GM23248 (cell line): ENCODE data around the gene GLIPR1L1. TPM values are rescaled to one million over a fixed set of nuclear protein-coding genes. Genes with fewer than 3 reads are reported as not detected.

Experiments
- DNase-seq: peaks from one replicate; pipeline ENCODE4 v3.0.0-alpha.2; 2015
- H2AFZ ChIP-seq: fragments of 200-600 bp; sonication (generic); 2 replicates; pipeline ENCODE4 v1.6.1; 2016; ENCODE audit warnings: antibody characterized with exemption
- H3F3A ChIP-seq: fragments of 200-600 bp; sonication (generic); 2 replicates; pipeline ENCODE4 v1.6.1; 2016; ENCODE audit warnings: mild to moderate bottlenecking, antibody characterized with exemption, mixed run types; ENCODE audit not compliant: insufficient read depth
- H3K27ac ChIP-seq: fragments of 200-600 bp; sonication (generic); 2 replicates; pipeline ENCODE4 v1.5.1; 2016; ENCODE audit warnings: mild to moderate bottlenecking
- H3K27me3 ChIP-seq: fragments of 200-600 bp; sonication (generic); replicated peaks from 2 replicates; pipeline ENCODE4 v1.6.1; 2016; ENCODE audit warnings: mild to moderate bottlenecking; ENCODE audit not compliant: insufficient read depth
- H3K36me3 ChIP-seq: fragments of 200-600 bp; sonication (generic); 2 replicates; pipeline ENCODE4 v1.6.1; 2016; ENCODE audit warnings: low read depth, mild to moderate bottlenecking
- H3K4me1 ChIP-seq: fragments of 200-600 bp; sonication (generic); 2 replicates; pipeline ENCODE4 v1.6.1; 2016; ENCODE audit warnings: mild to moderate bottlenecking; ENCODE audit not compliant: insufficient read depth
- H3K4me2 ChIP-seq: fragments of 200-600 bp; sonication (generic); one replicate; pipeline ENCODE4 v1.6.1; 2016; ENCODE audit warnings: mild to moderate bottlenecking; ENCODE audit not compliant: unreplicated experiment
- H3K4me3 ChIP-seq: fragments of 200-600 bp; sonication (generic); 2 replicates; pipeline ENCODE4 v1.5.1; 2016; ENCODE audit warnings: mild to moderate bottlenecking
- H3K79me2 ChIP-seq: fragments of 200-600 bp; sonication (generic); 2 replicates; pipeline ENCODE4 v1.6.1; 2016; ENCODE audit warnings: mild to moderate bottlenecking; ENCODE audit not compliant: insufficient read depth
- H3K9ac ChIP-seq: fragments of 200-600 bp; sonication (generic); 2 replicates; pipeline ENCODE4 v1.6.1; 2016; ENCODE audit warnings: mild to moderate bottlenecking
- H3K9me2 ChIP-seq: fragments of 200-600 bp; sonication (generic); 2 replicates; pipeline ENCODE4 v1.6.1; 2016; ENCODE audit warnings: mixed run types, mild to moderate bottlenecking, moderate library complexity; ENCODE audit not compliant: insufficient read depth
- H3K9me3 ChIP-seq: fragments of 200-600 bp; sonication (generic); one replicate; pipeline ENCODE4 v1.6.1; 2017; ENCODE audit warnings: low read depth
- H4K20me1 ChIP-seq: fragments of 200-600 bp; sonication (generic); 2 replicates; pipeline ENCODE4 v1.6.0; 2016; ENCODE audit not compliant: insufficient read depth
- EZH2 ChIP-seq: fragments of 200-600 bp; sonication (generic); IDR thresholded peaks from 2 replicates; pipeline ENCODE4 v1.6.1; 2018; ENCODE audit warnings: antibody characterized with exemption, mild to moderate bottlenecking; ENCODE audit not compliant: insufficient read depth, poor library complexity, severe bottlenecking
- EZH2phosphoT487 ChIP-seq: fragments of 200-600 bp; sonication (generic); IDR thresholded peaks from 2 replicates; pipeline ENCODE4 v1.6.1; 2018; ENCODE audit warnings: antibody characterized with exemption, moderate library complexity, mild to moderate bottlenecking, low read depth; ENCODE audit not compliant: insufficient read depth
- WGBS, 2 experiments: methylation state at CpG; one replicate each; pipeline ENCODE4 v1.1.6; 2015 to 2017; ENCODE audit warnings: low lambda C conversion rate in 2 of 2, low coverage in 1 of 2; ENCODE audit errors: missing lambda C conversion rate in 2 of 2; 5-methylcytosine and 5-hydroxymethylcytosine counted together
- in situ Hi-C: fragments of 300-500 bp; cut with MboI; formaldehyde crosslinking; loops from 2 replicates; pipeline ENCODE4 v1.15.0; 2020
- polyA plus RNA-seq: library from polyadenylated mRNA; unstranded; fragments of >200 nt; fragmentation: Nextera tagmentation; extraction: Ambion mirVana; gene quantifications from 2 replicates; pipeline ENCODE4 v1.2.1, GENCODE V29; 2016
- total RNA-seq: library from RNA; depleted of rRNA; stranded (reverse); fragments of >200 nt; shearing (Covaris generic); gene quantifications from 2 replicates; pipeline ENCODE4 v1.2.3, GENCODE V29; 2014

GLIPR1L1 gene
- total and polyA plus RNA-seq, 2 experiments from 2014 or later = not detected

DNA sequence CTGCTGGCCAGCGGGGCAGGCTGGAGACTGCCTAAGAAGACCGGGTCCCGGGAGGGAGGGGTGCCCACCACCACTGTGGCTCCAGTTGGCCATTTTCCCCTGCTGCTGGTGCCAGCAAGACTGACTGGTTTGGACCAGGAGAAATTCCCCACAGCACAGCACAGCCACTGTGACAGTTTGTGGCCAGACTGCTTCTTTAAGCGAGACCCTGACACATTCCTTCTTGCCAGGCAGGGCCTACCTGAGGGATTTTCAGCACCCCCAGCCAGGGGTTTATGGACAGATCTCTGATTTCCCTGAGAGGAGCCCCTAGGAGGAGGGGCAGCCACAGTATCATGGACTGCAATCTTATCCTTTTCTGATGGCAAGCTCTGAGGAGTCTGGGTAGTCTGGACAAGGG is 15.5 kb downstream of the GLIPR1L1 start:
- H3K27me3 ChIP-seq = no peaks in the 10 kb centered on the region
- H3K4me2 ChIP-seq = no peak overlapping the region
- no peaks in the 10 kb centered on the region for H3K4me1 ChIP-seq
- in situ Hi-C loops = no loop called here
- no peaks in the 10 kb centered on the region for H3K36me3 ChIP-seq
- no peak overlapping the region for H3K27ac ChIP-seq
- no peaks in the 10 kb centered on the region for H4K20me1 ChIP-seq
- H3F3A ChIP-seq = no peaks in the 10 kb centered on the region
- H2AFZ ChIP-seq = no peak overlapping the region
- DNase-seq = no peak
- H3K9ac ChIP-seq = no peak overlapping the region
- H3K9me2 ChIP-seq = no peaks in the 10 kb centered on the region
- 90 to 99% methylated on average over 4 of the region's 4 CpGs for WGBS, 2 experiments
- no peak overlapping the region for H3K4me3 ChIP-seq
- no peaks in the 10 kb centered on the region for H3K79me2 ChIP-seq
- no peak for TF ChIP-seq EZH2phosphoT487
- no peaks in the 10 kb centered on the region for H3K9me3 ChIP-seq

DNA sequence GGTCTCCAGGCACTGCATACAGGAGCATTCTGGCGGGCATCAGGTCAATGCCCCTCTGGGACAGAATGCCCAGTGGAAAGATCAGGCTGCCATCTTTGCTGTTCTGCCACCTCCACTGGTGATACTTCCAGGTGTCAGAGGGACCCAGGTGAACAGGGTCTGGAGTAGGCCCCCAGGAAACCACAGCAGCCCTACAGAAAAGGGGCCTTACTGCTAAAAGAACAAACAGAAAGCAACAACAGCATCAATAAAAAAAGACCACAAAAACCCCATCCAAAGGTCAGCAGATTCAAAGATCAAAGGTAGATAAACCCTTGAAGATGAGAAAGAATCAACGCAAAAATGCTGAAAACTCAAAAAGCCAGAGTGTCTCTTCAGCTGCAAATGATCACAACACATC is 15.9 kb downstream of the GLIPR1L1 start:
- H3K9me3 ChIP-seq = no peaks in the 10 kb centered on the region
- no peaks in the 10 kb centered on the region for H3K27me3 ChIP-seq
- no peak overlapping the region for H3K4me2 ChIP-seq
- H3K36me3 ChIP-seq = no peaks in the 10 kb centered on the region
- DNase-seq = no peak
- no peak overlapping the region for H2AFZ ChIP-seq
- H3K9me2 ChIP-seq = no peaks in the 10 kb centered on the region
- no peaks in the 10 kb centered on the region for H4K20me1 ChIP-seq
- H3F3A ChIP-seq = no peaks in the 10 kb centered on the region
- no peak overlapping the region for H3K9ac ChIP-seq
- no peak overlapping the region for H3K4me3 ChIP-seq
- WGBS, 2 experiments = 34 to 54% methylated on average over 2 of the region's 2 CpGs
- H3K4me1 ChIP-seq = no peaks in the 10 kb centered on the region
- in situ Hi-C loops = no loop called here
- H3K79me2 ChIP-seq = no peaks in the 10 kb centered on the region
- no peak for TF ChIP-seq EZH2
- TF ChIP-seq EZH2phosphoT487 = no peak
- no peak overlapping the region for H3K27ac ChIP-seq

DNA sequence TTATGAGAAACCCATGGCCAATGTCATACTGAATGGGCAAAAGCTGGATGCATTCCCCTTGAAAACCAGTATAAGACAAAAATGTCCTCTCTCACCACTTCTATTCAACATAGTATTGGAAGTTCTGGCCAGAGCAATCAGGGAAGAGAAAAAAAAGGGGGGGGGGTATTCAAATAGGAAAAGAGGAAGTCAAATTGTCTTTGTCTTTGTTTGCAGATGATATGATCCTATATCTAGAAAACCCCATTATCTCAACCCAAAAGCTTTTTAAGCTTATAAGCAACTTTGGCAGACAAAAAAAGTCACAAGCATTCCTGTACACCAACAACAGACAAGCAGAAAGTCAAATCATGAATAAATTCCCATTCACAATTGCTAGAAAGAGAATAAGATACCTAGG is 19.5 kb downstream of the GLIPR1L1 start:
- H3K4me2 ChIP-seq = no peak overlapping the region
- no peaks in the 10 kb centered on the region for H3K4me1 ChIP-seq
- TF ChIP-seq EZH2 = no peak
- no peak for TF ChIP-seq EZH2phosphoT487
- DNase-seq = no peak
- no peaks in the 10 kb centered on the region for H3K27me3 ChIP-seq
- H3K79me2 ChIP-seq = no peaks in the 10 kb centered on the region
- no peak overlapping the region for H2AFZ ChIP-seq
- in situ Hi-C loops = no loop called here
- no peaks in the 10 kb centered on the region for H4K20me1 ChIP-seq
- no peaks in the 10 kb centered on the region for H3F3A ChIP-seq
- H3K9ac ChIP-seq = no peak overlapping the region
- no peak overlapping the region for H3K27ac ChIP-seq
- H3K9me3 ChIP-seq = no peaks in the 10 kb centered on the region
- no peak overlapping the region for H3K4me3 ChIP-seq
- H3K9me2 ChIP-seq = no peaks in the 10 kb centered on the region
- H3K36me3 ChIP-seq = no peaks in the 10 kb centered on the region

DNA sequence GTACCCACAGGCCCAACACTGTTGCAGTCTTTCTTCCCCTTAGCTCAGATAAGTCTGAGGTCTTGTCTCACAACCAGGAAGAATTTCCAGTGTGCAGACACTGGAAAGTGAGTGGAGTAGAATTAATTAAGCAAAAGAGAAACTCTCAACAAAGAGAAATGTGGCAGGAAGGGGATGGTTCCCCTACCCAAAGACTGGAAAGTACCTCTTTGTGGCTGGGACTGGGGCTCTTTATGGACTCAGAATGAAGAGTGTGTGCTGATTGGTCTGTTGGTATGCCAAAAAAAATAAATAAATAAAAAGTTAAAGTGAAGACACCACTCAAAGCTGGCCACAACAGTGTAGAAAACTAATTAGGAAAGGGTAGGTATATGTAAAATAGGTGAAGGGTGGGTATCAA is 26.4 kb downstream of the GLIPR1L1 start:
- Histone ChIP-seq H3K36me3 (no peaks in the 10 kb centered on the region), H3K79me2 (no peaks in the 10 kb centered on the region), H3K4me3 (no peak overlapping the region), H4K20me1 (no peaks in the 10 kb centered on the region), H3K9ac (no peak overlapping the region), H3K4me2 (no peak overlapping the region), H3K27me3 (no peaks in the 10 kb centered on the region), H3K9me2 (no peaks in the 10 kb centered on the region), H3K4me1 (peaks cover 2% of the 10 kb centered on the region; the same call in 1 of the 2 replicates), H3K27ac (no peak overlapping the region), H3K9me3 (no peaks in the 10 kb centered on the region), H2AFZ (no peak overlapping the region), H3F3A (peaks cover 1% of the 10 kb centered on the region; the same call in 1 of the 2 replicates)
- no peak for DNase-seq
- in situ Hi-C loops = no loop called here
- no peak for TF ChIP-seq EZH2phosphoT487

DNA sequence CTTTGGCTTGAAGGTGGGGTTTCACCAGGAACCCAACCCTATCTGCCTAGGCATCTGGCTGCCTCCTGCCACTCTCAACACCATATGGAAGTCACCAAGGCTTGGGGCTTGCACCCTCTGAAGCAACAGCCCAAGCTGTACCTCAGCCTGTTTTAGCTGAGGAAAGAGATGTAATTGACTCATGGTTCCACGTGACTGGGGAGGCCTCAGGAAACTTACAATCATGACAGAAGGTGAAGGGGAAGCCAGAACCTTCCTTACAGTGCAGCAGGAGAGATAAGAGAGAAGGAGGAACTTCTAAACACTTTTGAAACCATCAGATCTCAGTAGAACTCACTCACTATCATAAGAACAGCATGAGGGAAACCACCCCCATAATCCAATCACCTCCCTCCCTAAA is 26.9 kb downstream of the GLIPR1L1 start:
- Histone ChIP-seq H3K4me1 (peaks cover 7% of the 10 kb centered on the region; the same call in 1 of the 2 replicates), H4K20me1 (no peaks in the 10 kb centered on the region), H3K4me3 (no peak overlapping the region), H3K9me3 (no peaks in the 10 kb centered on the region), H3K27me3 (no peaks in the 10 kb centered on the region), H3K4me2 (no peak overlapping the region), H3F3A (peaks cover 6% of the 10 kb centered on the region; the same call in 1 of the 2 replicates), H3K9ac (no peak overlapping the region), H3K9me2 (no peaks in the 10 kb centered on the region), H2AFZ (no peak overlapping the region), H3K36me3 (no peaks in the 10 kb centered on the region), H3K27ac (no peak overlapping the region), H3K79me2 (no peaks in the 10 kb centered on the region)
- no peak for TF ChIP-seq EZH2
- TF ChIP-seq EZH2phosphoT487 = no peak
- no peak for DNase-seq
- WGBS, 2 experiments = 57 to 82% methylated on average over 1 of the region's 1 CpG
- in situ Hi-C loops = no loop called here
